ENCODE results near the gene SHE. TPM values are rescaled to one million over a fixed set of nuclear protein-coding genes. Genes with fewer than 3 reads are reported as not detected.
A peak's percentile ranks its signal among the peaks of the same experiment; 100 is the strongest.

SHE gene
- total RNA-seq, 5 donors from 2014 or later (not counting 1 experiment from before 2014, with no cell fraction given) = 0.06 to 0.07 (median 0.06) TPM; not detected in 2

DNA sequence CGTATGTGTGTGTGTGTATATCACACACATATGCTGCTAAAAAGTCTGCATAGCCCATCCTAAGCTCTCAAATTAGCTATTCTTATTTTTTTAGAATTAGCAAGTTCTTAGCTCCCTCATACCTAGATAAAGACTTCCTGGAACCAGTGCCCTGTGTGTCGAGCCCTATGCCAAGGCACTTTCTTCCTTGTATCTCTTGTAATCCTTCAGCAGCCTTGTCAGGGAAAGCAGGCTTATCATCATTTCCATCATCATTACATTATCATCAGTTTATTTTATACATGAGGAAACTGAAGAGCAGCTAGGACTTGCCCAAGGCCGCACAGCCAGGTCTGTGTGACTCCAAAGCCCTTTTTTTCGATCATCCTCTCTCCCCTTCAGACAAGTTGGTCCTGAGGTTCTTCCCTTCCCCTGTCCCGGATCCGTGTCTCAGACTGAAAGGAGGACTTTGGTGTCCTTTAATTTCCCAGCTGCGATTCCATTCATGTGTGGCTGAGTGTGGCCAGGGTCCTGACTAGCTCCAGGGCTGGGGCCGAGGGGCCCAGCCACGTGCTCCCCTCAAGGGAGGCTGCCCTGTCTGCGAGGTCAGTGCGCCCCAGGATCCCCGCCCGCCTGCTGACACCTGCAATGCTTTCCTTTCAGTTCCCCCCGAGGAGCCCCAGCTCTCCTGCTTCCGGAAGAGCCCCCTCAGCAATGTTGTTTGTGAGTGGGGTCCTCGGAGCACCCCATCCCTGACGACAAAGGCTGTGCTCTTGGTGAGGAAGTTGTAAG, 72.2 kb downstream of the SHE start:
- WGBS (ENCODE audit: insufficient coverage) = 94% methylated on average over 9 of the region's 17 CpGs
- CTCF ChIA-PET = interaction anchor here in 1 of 2 donors (0.9 to 1.2 kb wide), 2 partner anchors 11 to 14 kb away, joined by 3 to 5 read pairs; no protein-coding TSS in a partner anchor
- Histone ChIP-seq H3K36me3 (ENCODE audit: control insufficient read depth in 2 of 2, extremely low read depth in 1 of 2, insufficient read depth in 1 of 2, low read length in 1 of 2) (peaks cover 6 to 62% of the 10 kb centered on the region in 2 donors), H3K4me3 (ENCODE audit: control insufficient read depth in 1 of 2, extremely low read depth in 1 of 2, low read length in 1 of 2) (no peak overlapping the region), H3K4me1 (ENCODE audit: control insufficient read depth in 1 of 2, extremely low read depth in 1 of 2, insufficient read depth in 2 of 2, low read length in 2 of 2) (peaks cover 0 to 76% of the 10 kb centered on the region in 2 experiments), H3K27ac (ENCODE audit: low read length) (no peak overlapping the region), H3K27me3 (replicated peaks in 1 of 2; ENCODE audit: control insufficient read depth in 2 of 2, extremely low read depth in 1 of 2, insufficient read depth in 2 of 2, low read length in 1 of 2) (peaks cover 0 to 5% of the 10 kb centered on the region in 2 experiments), H3K9me3 (no peaks in the 10 kb centered on the region)
- ATAC-seq (replicated peaks in 1 of 4) (no peak), DNase-seq (no peak)
- Mint-ChIP-seq H3K27me3 (no peaks in the 10 kb centered on the region), H3K4me1 (peaks cover 51 to 74% (median 67%) of the 10 kb centered on the region in 3 donors), H3K36me3 (peaks cover 25% of the 10 kb centered on the region), H3K9me3 (no peaks in the 10 kb centered on the region), H3K27ac (peak overlapping the region; percentile 70 to 87), H3K4me3 (no peak overlapping the region)
- POLR2A ChIA-PET = interaction anchor here (0.6 to 0.7 kb wide), 4 partner anchors 13 to 1034 kb away, joined by 3 to 8 read pairs (median 5); no protein-coding TSS in a partner anchor

Other genes starting within 250 kb of the SHE start
- 10 to 100 TPM; 69.4 to 97.7 (median 92.5) TPM for gene HAX1, start 229.8 kb downstream of the SHE start, total RNA-seq
- gene AQP10, start 181.3 kb downstream of the SHE start, total RNA-seq = not detected
- gene ATP8B2, start 176.9 kb downstream of the SHE start, total RNA-seq = 100 to 1,000 TPM; 142 to 172 (median 149) TPM
- gene IL6R, start 97.1 kb downstream of the SHE start, total RNA-seq = 10 to 100 TPM; 76.0 to 87.9 (median 80.8) TPM
- gene TDRD10, start 193 bp downstream of the SHE start, total RNA-seq = not detected
- 100 to 1,000 TPM in 2 of 5 donors, 10 to 100 TPM in 3; 64.0 to 111 (median 90.0) TPM for gene UBE2Q1, start 56.2 kb upstream of the SHE start, total RNA-seq
- under 1 TPM in 1 of 5 donors, not detected in 4; 0.15 TPM for gene CHRNB2, start 65.4 kb upstream of the SHE start, total RNA-seq
- 100 to 1,000 TPM; 212 to 255 (median 228) TPM for gene ADAR, start 105.8 kb upstream of the SHE start, total RNA-seq